NCI-H524 treated with DMSO at 0.1 percent for 48 hours (cell line): ENCODE results near the gene CRACR2A.

Experiments used
- DNase-seq: peaks from one replicate; lab custom pipeline; 2025; lab: John Stamatoyannopoulos, UW

Gene CRACR2A

DNA sequence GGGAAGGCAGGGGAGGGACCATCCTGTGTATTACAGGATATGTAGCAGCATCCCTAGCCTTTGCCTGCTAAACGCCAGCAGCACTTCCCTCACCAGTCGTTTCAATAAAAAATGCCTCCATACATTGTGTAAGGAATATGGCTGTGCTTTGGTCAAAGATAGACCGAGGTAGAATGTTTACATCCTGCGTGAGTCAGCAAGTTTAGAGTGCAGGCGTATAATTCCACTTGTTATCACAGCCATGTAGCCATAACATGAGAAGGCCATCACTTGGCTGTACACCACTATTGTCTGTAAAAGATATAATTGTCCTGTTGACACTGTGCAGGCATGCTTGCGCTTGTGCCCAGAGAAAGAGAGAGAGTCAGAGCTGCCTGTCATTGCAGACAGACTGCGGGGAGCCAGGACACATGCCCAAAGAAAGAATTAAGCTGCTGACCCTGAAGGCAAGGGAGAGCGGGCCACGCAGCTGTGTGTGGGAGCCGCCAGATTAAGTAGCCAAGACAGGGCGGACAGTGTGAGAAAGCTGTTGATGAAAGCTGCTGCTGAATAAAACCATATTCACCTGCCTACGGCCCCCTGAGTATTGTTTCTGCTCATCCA lies 68.4 kb downstream of the CRACR2A start:
- DNase-seq = no peak

DNA sequence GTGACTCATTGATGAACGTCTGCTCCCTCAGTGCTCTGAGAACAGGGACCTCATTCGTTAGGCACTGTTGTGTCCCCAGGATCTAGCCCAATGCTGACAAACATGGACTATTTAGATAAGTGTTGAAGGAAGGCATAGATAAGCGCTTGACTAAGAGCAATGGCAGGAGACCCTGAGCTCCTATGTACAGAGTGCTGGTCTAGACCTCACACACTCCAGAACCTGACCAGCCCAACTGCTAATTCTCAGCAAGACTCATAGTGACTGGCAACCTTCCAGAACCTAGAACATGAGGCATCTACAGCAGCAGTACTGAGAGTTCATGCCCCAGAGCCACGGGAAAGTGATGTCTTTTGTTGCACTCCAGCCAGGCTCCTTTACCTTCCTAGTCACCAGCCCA lies 69.2 kb downstream of the CRACR2A start:
- DNase-seq = no peak

- DNase-seq = no peak
Observed at GRCh38 chr12:3681595-3682061, 71.3 kb downstream of the CRACR2A start.

- no peak for DNase-seq
Observed at GRCh38 chr12:3680919-3681594, 71.9 kb downstream of the CRACR2A start.

DNA sequence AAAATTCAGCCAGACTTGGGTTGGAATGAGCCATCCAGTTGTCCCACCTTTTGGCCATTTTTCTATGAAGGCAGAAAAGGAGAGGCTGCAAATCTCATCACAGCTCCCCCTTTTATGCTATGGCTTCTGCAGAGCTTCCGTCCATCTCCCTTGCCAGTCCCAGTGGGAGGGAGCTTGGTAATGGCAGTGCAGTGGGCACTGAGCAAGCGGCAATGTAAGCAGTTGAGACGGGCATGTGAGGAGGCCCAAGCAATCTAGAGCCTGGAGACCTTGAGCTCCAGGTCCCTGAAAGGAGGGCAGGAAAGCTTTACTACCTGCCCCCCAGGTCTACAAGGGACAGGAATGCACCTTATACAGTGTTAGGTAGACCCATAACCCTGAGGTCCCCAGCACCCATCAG lies 73.1 kb downstream of the CRACR2A start:
- DNase-seq = no peak

DNA sequence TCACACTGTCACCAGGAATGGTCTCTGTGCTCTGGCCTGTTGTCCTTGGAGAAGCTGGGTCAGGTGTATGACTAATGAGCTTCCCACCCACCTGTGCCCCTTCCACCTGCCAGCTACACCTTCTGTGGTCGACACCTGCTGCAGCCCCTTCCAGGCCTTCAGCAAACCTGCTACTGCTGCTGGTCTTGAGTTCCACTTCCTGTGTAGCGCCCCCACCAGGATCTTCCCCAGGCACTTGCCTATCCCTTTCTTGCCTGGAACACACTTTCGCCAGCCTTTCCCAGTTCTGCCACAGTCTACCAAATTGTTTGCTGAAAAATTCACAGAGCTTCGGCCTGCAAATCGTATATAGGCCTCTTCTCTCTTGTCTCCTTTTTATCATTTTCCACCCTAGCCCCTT lies 75.3 kb downstream of the CRACR2A start:
- DNase-seq = no peak

DNA sequence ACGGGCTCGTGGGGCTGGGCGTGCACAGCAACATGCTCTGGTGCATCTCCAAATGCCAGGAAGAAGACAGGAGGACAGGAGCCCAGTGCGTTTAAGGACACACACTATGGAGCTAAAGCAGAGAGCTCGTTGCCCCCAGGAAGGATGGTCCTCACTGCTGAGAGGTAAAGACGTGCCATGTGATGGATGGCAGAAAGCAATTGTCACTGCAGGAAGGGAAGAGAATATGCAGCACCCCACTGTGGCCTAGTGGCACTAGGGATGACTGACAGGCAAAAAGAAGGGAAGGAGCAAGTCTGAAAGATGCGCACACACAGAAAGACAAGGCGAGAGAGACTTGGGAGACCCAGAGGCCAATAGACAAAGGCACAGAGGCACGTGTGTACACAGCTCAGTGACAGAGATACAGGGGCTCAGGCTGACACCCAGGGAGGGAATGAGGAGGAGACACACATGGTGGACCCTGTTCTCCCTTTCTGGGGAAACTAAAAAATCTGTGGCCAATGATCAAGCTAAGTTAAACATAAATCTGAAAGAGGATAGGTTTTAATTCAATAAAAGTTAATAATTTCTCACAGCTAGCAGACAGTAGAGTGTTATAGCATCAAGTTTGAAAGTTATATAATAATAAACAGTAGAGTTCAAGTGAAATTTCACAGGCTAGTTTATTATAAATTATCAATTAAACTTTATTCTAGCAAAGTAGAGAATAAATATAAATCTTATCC lies 78.8 kb downstream of the CRACR2A start:
- no peak for DNase-seq

DNA sequence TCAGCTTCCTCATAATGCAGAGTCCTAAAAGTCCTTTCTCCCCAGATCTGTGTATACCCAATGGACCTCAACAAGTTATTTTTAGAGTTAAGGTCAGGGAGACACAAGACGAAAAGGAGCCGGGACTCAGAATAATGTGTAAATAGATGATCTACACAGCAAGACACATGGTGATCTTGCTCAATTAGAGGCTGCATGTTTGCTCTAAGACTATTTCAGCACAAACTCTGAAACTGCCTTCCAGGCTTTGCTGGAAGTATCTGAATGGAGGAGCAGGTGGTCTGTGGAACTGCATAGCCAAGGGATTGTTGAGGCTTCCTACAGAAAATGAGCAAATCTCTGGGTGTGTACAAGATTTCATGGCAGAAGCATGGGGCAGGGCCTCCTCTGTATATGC lies 80.8 kb downstream of the CRACR2A start:
- DNase-seq = no peak

DNA sequence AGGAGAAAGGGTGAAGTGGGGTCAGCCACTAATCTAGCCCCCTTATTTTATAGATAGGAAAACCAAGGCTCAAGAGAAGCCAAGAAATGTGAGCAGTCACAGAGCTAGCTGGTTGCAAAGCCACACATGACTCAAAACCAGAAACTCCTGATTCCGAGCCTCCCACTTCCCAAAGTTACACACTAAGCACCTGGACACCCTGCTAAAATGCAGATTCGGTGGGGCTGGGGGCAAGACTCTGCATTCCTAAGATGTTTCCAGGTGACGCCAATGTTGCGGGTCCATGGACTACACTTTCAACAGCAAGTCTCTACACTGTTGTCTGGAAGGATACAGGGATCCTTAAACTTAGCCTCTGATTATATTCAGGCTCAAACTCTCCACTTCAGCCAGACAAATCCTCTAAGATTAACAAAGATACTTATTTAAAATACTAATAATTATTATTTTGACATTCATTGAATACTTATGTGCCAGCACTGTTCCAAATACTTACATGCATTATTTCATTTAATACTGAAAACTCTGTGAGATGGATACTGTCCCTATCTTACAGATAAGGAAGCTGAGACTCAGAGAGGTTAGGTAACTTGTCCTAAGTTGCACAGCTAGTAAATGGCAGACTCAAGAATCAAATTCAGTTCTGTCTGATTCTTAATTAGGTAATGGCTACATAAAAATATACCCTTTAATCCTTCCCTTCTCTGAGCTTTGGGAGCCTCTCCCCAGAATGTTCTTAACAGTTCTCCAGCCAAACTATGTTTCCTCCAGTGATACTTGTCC lies 81.4 kb downstream of the CRACR2A start:
- DNase-seq = no peak

DNA sequence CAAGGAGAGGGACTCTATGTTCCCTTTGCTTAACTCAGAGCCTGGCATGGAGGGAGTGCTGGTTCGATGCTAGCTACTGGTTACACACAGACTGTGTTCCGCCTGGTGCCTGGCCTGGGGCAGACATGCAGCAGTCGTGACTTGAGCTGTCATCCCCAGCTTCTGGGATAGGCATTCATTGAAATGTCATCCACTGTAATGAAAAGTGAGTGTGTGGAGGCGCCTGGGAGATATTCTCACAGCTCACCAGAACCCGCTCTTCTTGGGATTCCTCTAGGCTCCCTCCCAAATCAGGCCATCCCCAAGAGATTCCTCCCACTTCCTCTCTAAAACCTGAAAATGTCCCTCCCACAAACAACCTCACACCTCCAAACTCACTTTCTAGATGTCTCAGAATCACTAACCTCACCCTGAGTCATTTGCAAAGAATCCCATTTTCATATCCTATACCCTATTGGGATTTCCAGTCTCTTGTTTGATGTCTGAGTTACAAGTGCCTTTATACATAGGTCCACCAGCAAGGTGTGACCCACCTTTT lies 82.8 kb downstream of the CRACR2A start:
- DNase-seq = no peak

DNA sequence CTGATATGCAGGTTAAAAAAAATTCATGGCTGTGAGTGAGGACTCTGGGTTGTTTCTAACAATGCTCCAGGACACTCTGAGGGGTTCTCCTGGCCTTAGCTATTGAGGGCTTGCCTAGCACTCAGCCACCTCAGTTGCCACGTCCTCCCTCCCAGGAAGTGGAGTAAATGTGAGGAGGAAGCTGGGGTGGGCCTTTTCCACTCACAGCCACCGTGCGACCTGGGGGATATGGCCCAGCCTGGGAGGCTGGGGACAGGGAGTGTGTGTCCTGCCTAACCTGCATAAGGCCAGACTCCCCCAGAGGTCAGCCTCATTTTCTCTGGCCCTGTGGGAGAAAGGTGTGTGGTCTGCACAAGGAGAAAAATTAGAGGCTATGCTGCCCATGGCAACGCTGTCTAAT lies 83.3 kb downstream of the CRACR2A start:
- DNase-seq = no peak

- no peak for DNase-seq
Observed at GRCh38 chr12:3668479-3669165, 84.3 kb downstream of the CRACR2A start.

DNA sequence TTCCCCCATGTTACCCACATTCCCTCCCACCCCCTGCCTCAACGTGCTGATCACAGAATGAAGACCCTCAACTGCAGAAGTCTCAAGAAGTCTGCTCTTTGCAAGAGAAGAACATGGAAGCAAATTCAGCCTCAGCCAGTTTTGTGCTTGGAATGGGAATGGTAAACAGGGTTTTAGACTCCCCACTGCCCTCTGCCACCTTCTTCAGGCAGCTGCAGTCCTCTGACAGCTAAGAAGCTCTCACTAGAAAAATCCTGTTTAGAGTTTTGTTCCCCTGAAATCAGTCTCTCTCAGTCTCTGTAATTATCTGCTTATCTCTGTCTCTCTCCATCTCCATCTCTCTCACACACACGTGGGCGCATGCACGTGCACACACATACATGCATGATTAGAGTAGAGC lies 85.4 kb downstream of the CRACR2A start:
- DNase-seq = no peak

DNA sequence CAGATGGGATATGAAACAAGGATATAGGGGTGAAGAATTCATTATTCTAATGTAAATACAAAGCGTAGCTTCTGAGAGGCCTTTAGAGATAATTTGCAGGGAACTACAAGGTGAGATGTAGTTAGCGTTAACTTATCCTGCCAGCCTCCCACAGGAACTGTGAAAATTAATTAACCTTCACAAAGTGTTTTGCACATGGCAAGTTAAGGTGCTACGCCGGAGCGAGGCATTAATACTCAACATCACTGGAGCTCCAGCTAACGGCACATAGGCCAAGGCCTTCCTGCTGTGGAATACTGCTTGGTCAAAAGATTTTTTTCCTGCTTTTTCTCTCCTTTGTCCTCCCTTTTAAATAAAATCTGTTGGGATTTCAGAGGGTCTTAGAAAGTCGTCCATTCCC lies 86.5 kb downstream of the CRACR2A start:
- no peak for DNase-seq

GRCh38 chr12:3662521-3662921 lies 90.4 kb downstream of the CRACR2A start:
- no peak for DNase-seq

DNA sequence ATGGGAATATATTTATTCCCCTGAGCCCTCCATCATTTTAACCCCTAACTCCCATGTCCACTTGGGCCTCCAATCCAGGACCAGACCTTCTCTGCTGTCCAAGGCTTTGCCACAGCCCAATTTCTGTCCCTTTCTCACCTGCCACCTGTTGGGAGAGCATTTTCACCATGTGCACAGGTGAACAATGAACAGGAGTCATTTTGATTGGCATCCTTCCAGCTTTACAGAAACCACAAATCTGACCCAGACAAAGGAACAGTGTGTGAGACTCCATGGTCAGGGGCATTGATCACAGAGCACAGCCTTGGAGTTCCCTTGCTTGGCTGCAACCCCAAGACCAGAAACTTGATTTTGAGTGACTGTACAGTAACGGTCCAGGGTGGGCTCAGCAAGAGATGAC lies 91.9 kb downstream of the CRACR2A start:
- DNase-seq = no peak

- peak; percentile 20 for DNase-seq
Observed at GRCh38 chr12:3658327-3659163, 94.4 kb downstream of the CRACR2A start.

DNA sequence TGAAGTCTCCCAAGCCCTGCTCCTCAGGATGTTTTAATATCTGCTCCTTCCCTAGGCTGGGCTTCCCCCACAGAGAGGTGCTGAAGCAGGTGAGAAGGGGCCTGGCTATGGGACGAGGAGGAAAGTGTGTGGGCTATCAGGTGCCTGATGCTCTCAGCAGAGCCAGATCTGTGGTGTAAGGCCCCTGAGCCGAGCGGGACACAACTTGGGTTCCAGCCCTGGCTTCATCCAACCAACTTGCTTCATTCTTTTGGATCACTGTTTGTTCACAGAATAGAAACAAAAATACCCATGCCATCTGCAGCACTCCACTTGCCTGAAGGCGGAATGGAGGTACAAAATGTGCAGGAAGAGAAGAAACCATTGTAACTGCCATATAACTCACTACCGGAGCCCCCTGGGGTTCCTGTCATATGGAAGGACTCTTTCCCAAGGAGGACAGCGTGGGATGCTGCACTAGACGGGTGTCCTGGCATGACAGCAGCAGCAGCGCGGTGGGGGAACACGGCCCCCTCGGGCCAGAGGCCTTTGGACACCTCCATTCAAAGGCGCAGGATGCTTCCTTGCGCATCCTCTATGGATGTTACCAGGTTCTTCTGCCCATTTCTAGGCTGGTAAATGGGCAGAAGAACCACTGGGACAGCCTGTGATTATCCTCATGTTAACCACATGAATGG lies 95.8 kb downstream of the CRACR2A start:
- DNase-seq = no peak

GRCh38 chr12:3655328-3655900 lies 97.5 kb downstream of the CRACR2A start:
- no peak for DNase-seq
